CD1c-positive myeloid dendritic cell (primary cell): Measurements from ENCODE around the gene MYH8.

Source experiments
- DNase-seq: peaks from one replicate; pipeline ENCODE4 v3.0.0-alpha.2; 2016; ENCODE audit errors: extremely low spot score

The MYH8 gene

GRCh38 chr17:10384175-10384574 is 37.6 kb downstream of the MYH8 start:
- no peak for DNase-seq

- DNase-seq = no peak
Measured at GRCh38 chr17:10380631-10381408, 40.9 kb downstream of the MYH8 start.

GRCh38 chr17:10372906-10373305 is 48.8 kb downstream of the MYH8 start, which contains the start of gene MYH13:
TSS of gene MYH13 (minus strand) at chr17:10373006. CDS start at chr17:10364530, 8,476 bp downstream.
- DNase-seq = no peak

- no peak for DNase-seq
Measured at GRCh38 chr17:10370016-10370608, 51.6 kb downstream of the MYH8 start.

GRCh38 chr17:10369239-10369638 is 52.5 kb downstream of the MYH8 start:
- DNase-seq = no peak

GRCh38 chr17:10368561-10368960 is 53.2 kb downstream of the MYH8 start:
- no peak for DNase-seq

GRCh38 chr17:10360578-10360977 is 61.2 kb downstream of the MYH8 start:
- DNase-seq = no peak

GRCh38 chr17:10357768-10358167 is 64.0 kb downstream of the MYH8 start:
- no peak for DNase-seq

GRCh38 chr17:10354651-10355050 is 67.1 kb downstream of the MYH8 start:
- no peak for DNase-seq

GRCh38 chr17:10352893-10353292 is 68.9 kb downstream of the MYH8 start:
- no peak for DNase-seq

- peak; percentile 39 for DNase-seq
Measured at GRCh38 chr17:10349403-10349802, 72.3 kb downstream of the MYH8 start.

GRCh38 chr17:10344816-10345215 is 76.9 kb downstream of the MYH8 start:
- no peak for DNase-seq
